KOPT-K1 (cell line): ENCODE results near the gene CYP2E1.
"Not testable (repeated sequence)": the region's sequence is repeated elsewhere in the genome, so short reads cannot be mapped to it uniquely, and the experiment has no call there.

ENCODE experiments used
- H3K27ac ChIP-seq: fragments of 200-600 bp; sonication (generic); 2 replicates; pipeline ENCODE4 v1.5.1; 2016; ENCODE audit warnings: antibody characterized with exemption, mild to moderate bottlenecking, low read depth, low read length; ENCODE audit not compliant: poor library complexity, severe bottlenecking
- H3K36me3 ChIP-seq: fragments of 200-600 bp; sonication (generic); 2 replicates; pipeline ENCODE4 v1.5.1; 2017; ENCODE audit warnings: antibody characterized with exemption, mild to moderate bottlenecking, low read length, moderate library complexity; ENCODE audit not compliant: insufficient read depth
- H3K9me3 ChIP-seq: fragments of 200-600 bp; sonication (generic); 2 replicates; pipeline ENCODE4 v1.5.1; 2017; ENCODE audit warnings: antibody characterized with exemption, low read length, mild to moderate bottlenecking; ENCODE audit not compliant: insufficient read depth, poor library complexity, severe bottlenecking

CYP2E1 gene

DNA sequence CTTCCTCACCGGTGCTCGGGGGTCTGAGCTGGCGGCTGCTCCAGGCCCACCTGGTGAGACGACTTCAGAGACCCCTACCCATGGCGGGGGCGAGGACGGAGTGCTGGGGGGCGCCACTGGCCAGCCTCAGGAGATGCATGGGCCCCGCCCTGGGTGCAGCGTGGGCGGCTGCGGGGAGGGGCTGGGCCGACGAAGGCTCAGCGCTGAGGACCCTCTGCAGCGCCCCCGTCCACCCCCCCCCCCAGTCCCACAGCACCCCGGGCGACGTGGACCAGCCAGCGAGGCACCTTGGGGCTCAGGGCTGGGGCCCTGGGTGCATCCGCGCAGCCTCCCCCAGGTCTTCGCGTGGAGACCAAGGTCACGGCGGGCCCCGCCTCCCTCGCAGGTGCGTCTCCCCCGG lies 49.9 kb downstream of the CYP2E1 start:
- H3K36me3 ChIP-seq = not testable (repeated sequence)
- peaks cover 16% of the 10 kb centered on the region for H3K9me3 ChIP-seq

More for the DNA sequence above, 49.9 kb downstream of the CYP2E1 start:
- not testable (repeated sequence) for H3K27ac ChIP-seq
